ENCODE data around the gene CD200. TPM values are rescaled to one million over a fixed set of nuclear protein-coding genes. Genes with fewer than 3 reads are reported as not detected.
A peak's percentile ranks its signal among the peaks of the same experiment; 100 is the strongest.
"Not testable (repeated sequence)": the region's sequence is repeated elsewhere in the genome, so short reads cannot be mapped to it uniquely, and the experiment has no call there.

CD200 gene
- total and polyA plus RNA-seq, 2 experiments from 2014 or later, result 0.20 TPM; not detected in 1

GRCh38 chr3:112377568-112378071, 44.7 kb downstream of the CD200 start:
- H3K27ac ChIP-seq, result no peak overlapping the region
- H3K9ac ChIP-seq, result no peak overlapping the region
- TF ChIP-seq EZH2phosphoT487 (IDR thresholded peaks at IDR 0.05; ENCODE audit: insufficient read depth, low read depth) (no peak), EZH2 (IDR thresholded peaks at IDR 0.05; ENCODE audit: insufficient read depth, poor library complexity, severe bottlenecking) (no peak)

GRCh38 chr3:112378347-112378746, 45.4 kb downstream of the CD200 start:
- in situ Hi-C loops (cut with MboI); H3K9me3 ChIP-seq (ENCODE audit: low read depth); H3K9me2 ChIP-seq (ENCODE audit: insufficient read depth); H4K20me1 ChIP-seq (ENCODE audit: insufficient read depth); H3K4me1 ChIP-seq (ENCODE audit: insufficient read depth); H3K4me3 ChIP-seq; H2AFZ ChIP-seq; H3K36me3 ChIP-seq (ENCODE audit: low read depth); DNase-seq; H3K4me2 ChIP-seq (ENCODE audit: unreplicated experiment); H3K27me3 ChIP-seq (replicated peaks; ENCODE audit: insufficient read depth); H3K9ac ChIP-seq; H3K79me2 ChIP-seq (ENCODE audit: insufficient read depth): not testable (repeated sequence)
- Histone ChIP-seq H3F3A (ENCODE audit: insufficient read depth) (peaks cover 12% of the 10 kb centered on the region; the same call in 1 of the 2 replicates), H3K27ac (peak overlapping the region; percentile 22)
- 45 to 48% methylated on average over 4 of the region's 4 CpGs for WGBS, 2 experiments (ENCODE audit: low coverage in 1 of 2, low lambda C conversion rate in 2 of 2, missing lambda C conversion rate in 2 of 2)

More at GRCh38 chr3:112377568-112378071, 44.7 kb downstream of the CD200 start:
- Histone ChIP-seq H3K9me2 (ENCODE audit: insufficient read depth) (no peaks in the 10 kb centered on the region), H3K27me3 (replicated peaks; ENCODE audit: insufficient read depth) (no peaks in the 10 kb centered on the region), H3K4me1 (ENCODE audit: insufficient read depth) (0 out of 2 replicates have a peak, but pooled peaks cover 4% of the 10 kb centered on the region), H3K36me3 (ENCODE audit: low read depth) (no peaks in the 10 kb centered on the region), H3K9me3 (ENCODE audit: low read depth) (no peaks in the 10 kb centered on the region), H4K20me1 (ENCODE audit: insufficient read depth) (no peaks in the 10 kb centered on the region), H3K79me2 (ENCODE audit: insufficient read depth) (no peaks in the 10 kb centered on the region), H3K4me3 (no peak overlapping the region), H3F3A (ENCODE audit: insufficient read depth) (peaks cover 12% of the 10 kb centered on the region; the same call in 1 of the 2 replicates), H2AFZ (no peak overlapping the region), H3K4me2 (ENCODE audit: unreplicated experiment) (no peak overlapping the region)
- no peak for DNase-seq
- in situ Hi-C loops (cut with MboI), result no loop called here
- 18 to 30% methylated on average over 4 of the region's 4 CpGs for WGBS, 2 experiments (ENCODE audit: low coverage in 1 of 2, low lambda C conversion rate in 2 of 2, missing lambda C conversion rate in 2 of 2)

GRCh38 chr3:112379020-112379690, 46.2 kb downstream of the CD200 start:
- TF ChIP-seq EZH2phosphoT487 (IDR thresholded peaks at IDR 0.05; ENCODE audit: insufficient read depth, low read depth) (no peak), EZH2 (IDR thresholded peaks at IDR 0.05; ENCODE audit: insufficient read depth, poor library complexity, severe bottlenecking) (no peak)
- Histone ChIP-seq H3K4me2 (ENCODE audit: unreplicated experiment) (no peak overlapping the region), H4K20me1 (ENCODE audit: insufficient read depth) (no peaks in the 10 kb centered on the region), H3K4me3 (no peak overlapping the region), H3K27ac (peak overlapping the region; percentile 22), H2AFZ (peak overlapping the region; percentile 62), H3K27me3 (replicated peaks; ENCODE audit: insufficient read depth) (no peaks in the 10 kb centered on the region), H3K36me3 (ENCODE audit: low read depth) (no peaks in the 10 kb centered on the region), H3K9me2 (ENCODE audit: insufficient read depth) (no peaks in the 10 kb centered on the region), H3K9ac (no peak overlapping the region), H3F3A (ENCODE audit: insufficient read depth) (peaks cover 12% of the 10 kb centered on the region; the same call in 1 of the 2 replicates), H3K4me1 (ENCODE audit: insufficient read depth) (0 out of 2 replicates have a peak, but pooled peaks cover 4% of the 10 kb centered on the region), H3K9me3 (ENCODE audit: low read depth) (no peaks in the 10 kb centered on the region), H3K79me2 (ENCODE audit: insufficient read depth) (no peaks in the 10 kb centered on the region)
- in situ Hi-C loops (cut with MboI), result no loop called here
- peak; percentile 73 for DNase-seq
- 49 to 52% methylated on average over 7 of the region's 7 CpGs for WGBS, 2 experiments (ENCODE audit: low coverage in 1 of 2, low lambda C conversion rate in 2 of 2, missing lambda C conversion rate in 2 of 2)

- no peak overlapping the region for H2AFZ ChIP-seq
- H3K4me3 ChIP-seq, result no peak overlapping the region
- H3K9ac ChIP-seq, result no peak overlapping the region
- no peak for DNase-seq
- H3F3A ChIP-seq (ENCODE audit: insufficient read depth), result peaks cover 10% of the 10 kb centered on the region; the same call in 1 of the 2 replicates
- no peaks in the 10 kb centered on the region for H3K9me3 ChIP-seq (ENCODE audit: low read depth)
- in situ Hi-C loops (cut with MboI), result no loop called here
- no peaks in the 10 kb centered on the region for H4K20me1 ChIP-seq (ENCODE audit: insufficient read depth)
- WGBS, 2 experiments (ENCODE audit: low coverage in 1 of 2, low lambda C conversion rate in 2 of 2, missing lambda C conversion rate in 2 of 2), result 51 to 56% methylated on average over 7 of the region's 7 CpGs
- H3K9me2 ChIP-seq (ENCODE audit: insufficient read depth), result no peaks in the 10 kb centered on the region
- H3K36me3 ChIP-seq (ENCODE audit: low read depth), result no peaks in the 10 kb centered on the region
- H3K79me2 ChIP-seq (ENCODE audit: insufficient read depth), result no peaks in the 10 kb centered on the region
- H3K27ac ChIP-seq, result no peak overlapping the region
- H3K4me2 ChIP-seq (ENCODE audit: unreplicated experiment), result no peak overlapping the region
- TF ChIP-seq EZH2phosphoT487 (IDR thresholded peaks at IDR 0.05; ENCODE audit: insufficient read depth, low read depth) (no peak), EZH2 (IDR thresholded peaks at IDR 0.05; ENCODE audit: insufficient read depth, poor library complexity, severe bottlenecking) (no peak)
- H3K27me3 ChIP-seq (replicated peaks; ENCODE audit: insufficient read depth), result no peaks in the 10 kb centered on the region
- H3K4me1 ChIP-seq (ENCODE audit: insufficient read depth), result 0 out of 2 replicates have a peak, but pooled peaks cover 3% of the 10 kb centered on the region
These were observed 49.0 kb downstream of the CD200 start for GRCh38 chr3:112381673-112382542.

Measured in GM23248 (cell line).